ENCODE results near the gene TMEM109. TPM values are rescaled to one million over a fixed set of nuclear protein-coding genes. Genes with fewer than 3 reads are reported as not detected.

The TMEM109 gene
- total and polyA plus RNA-seq, 9 of the 15 experiments (the other 6 are each of a cell fraction or from before 2014, with no cell fraction given): 9.2 to 71.3 (median 30.5) TPM

GRCh38 chr11:60869451-60869825 lies 44.5 kb upstream of the TMEM109 start:
- Histone ChIP-seq H3K9ac (ENCODE audit: insufficient read depth in 1 of 2, low read depth in 2 of 2, low read length in 2 of 2) (no peak overlapping the region), H3K4me3 (no peak overlapping the region), H3K4me1 (replicated peaks in 1 of 2; ENCODE audit: control insufficient read depth in 2 of 2, insufficient read depth in 2 of 2, low read length in 2 of 2) (peaks cover 17 to 33% of the 10 kb centered on the region in 2 experiments), H3K27ac (ENCODE audit: extremely low read depth, low read depth, low read length) (no peak overlapping the region), H4K20me1 (replicated peaks; ENCODE audit: control insufficient read depth, insufficient read depth, low read length) (no peaks in the 10 kb centered on the region; the same call in 1 of the 2 replicates), H2AFZ (ENCODE audit: low read depth, low read length) (no peak overlapping the region), H3K4me2 (ENCODE audit: insufficient read depth, low read length) (no peak overlapping the region), H3K79me2 (ENCODE audit: control insufficient read depth, insufficient read depth, low read length) (no peaks in the 10 kb centered on the region), H3K9me3 (replicated peaks; ENCODE audit: control insufficient read depth, insufficient read depth, low read depth, low read length) (no peaks in the 10 kb centered on the region), H3K36me3 (ENCODE audit: control insufficient read depth, insufficient read depth, low read length) (no peaks in the 10 kb centered on the region), H3K9me1 (ENCODE audit: control insufficient read depth, insufficient read depth, low read length) (no peaks in the 10 kb centered on the region), H3K27me3 (ENCODE audit: control insufficient read depth in 2 of 2, insufficient read depth in 2 of 2, low read length in 2 of 2) (no peaks in the 10 kb centered on the region)
- no TSS peak for BruUV-seq (replicated peaks)
- 70% methylated on average over 7 of the region's 7 CpGs for WGBS (ENCODE audit: insufficient coverage, low coverage, missing lambda C conversion rate)
- intact Hi-C loops (cut with micrococcal nuclease) (no loop called here), in situ Hi-C loops (cut with MboI) (no loop called here)
- ChIA-PET POLR2A (interaction anchor here (0.6 to 1.1 kb wide), 3 partner anchors 9 to 257 kb away, joined by 3 read pairs; no protein-coding TSS in a partner anchor), CTCF (ENCODE audit: low intra/inter-chr PET ratio) (no interaction called here)
- FAIRE-seq (no peak), ATAC-seq (no peak), DNase-seq (ENCODE audit: extremely low read depth in 1 of 4, low spot score in 3 of 4) (no peak)
- TF ChIP-seq CHD7 (IDR thresholded peaks at IDR 0.05; ENCODE audit: low read depth, low read length) (no peak), CCNT2 (IDR thresholded peaks at IDR 0.05; ENCODE audit: borderline replicate concordance, extremely low read depth, insufficient read length, low read depth, low read length) (no peak), ELF2 (CRISPR knock-in tag; IDR thresholded peaks at IDR 0.05) (no peak), MYNN (IDR thresholded peaks at IDR 0.05) (no peak), MYNN (CRISPR knock-in tag; IDR thresholded peaks at IDR 0.05) (no peak)

Measured in K562 (cell line).